ENCODE measurements around the gene IRGC. TPM values are rescaled to one million over a fixed set of nuclear protein-coding genes. Genes with fewer than 3 reads are reported as not detected.

Gene IRGC
- total RNA-seq, 4 donors from 2014 or later: not detected

DNA sequence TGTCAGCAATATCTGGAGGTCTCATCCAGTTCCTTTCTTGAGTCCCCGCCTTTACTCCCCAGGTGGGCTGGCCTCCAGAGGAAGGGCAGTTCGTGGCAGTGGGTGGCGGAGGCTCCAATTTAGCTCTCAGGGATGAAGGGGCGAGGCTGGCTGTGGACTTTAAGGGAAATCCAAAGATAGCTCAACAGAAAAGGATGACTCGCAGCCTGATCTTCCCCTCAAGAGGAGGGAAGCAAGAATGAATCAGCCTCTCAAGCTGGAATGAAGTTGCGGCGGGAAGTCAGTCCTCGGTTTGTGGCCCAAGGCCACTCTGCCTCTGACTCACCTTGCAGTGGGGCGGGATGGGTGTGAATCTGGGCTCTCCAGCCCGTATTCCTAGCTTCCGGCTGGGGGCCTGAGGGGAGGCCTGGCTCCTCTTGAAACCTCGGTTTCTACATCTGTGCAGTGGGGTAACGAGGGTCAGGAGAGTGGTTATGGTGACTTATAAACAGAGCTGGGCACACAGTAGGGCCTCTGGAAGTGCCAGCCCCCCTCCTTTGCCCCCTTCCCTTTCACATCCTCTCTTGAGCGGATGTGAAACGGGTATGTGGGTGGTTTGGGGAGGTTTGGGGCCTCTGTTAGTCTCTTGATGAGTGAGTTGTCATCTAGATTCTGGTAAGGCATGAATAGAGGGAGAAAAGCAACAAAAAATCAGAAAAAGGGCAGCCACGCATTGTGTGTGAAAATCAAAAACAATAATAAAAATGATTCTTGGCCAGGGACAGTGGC lies 49.4 kb downstream of the IRGC start:
- peaks cover 8 to 69% (median 50%) of the 10 kb centered on the region in 4 donors for H3K4me1 ChIP-seq

DNA sequence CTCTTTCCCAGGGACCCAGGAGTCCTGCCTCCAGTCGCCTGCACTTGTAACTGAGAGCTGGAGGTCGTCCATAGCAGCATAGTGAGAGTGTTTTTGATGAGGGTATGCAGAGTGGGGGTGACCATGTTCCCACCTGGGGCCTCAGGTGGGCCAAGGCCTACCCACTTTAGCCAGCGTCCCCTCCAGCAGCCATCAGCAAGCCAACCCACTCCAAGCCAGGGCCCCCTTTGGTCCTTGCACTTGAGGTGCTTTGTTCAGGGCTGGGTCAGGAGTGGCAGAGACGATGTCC lies 50.8 kb downstream of the IRGC start:
- Histone ChIP-seq H3K27me3 (no peaks in the 10 kb centered on the region), H3K4me1 (peaks cover 8 to 69% (median 50%) of the 10 kb centered on the region in 4 donors), H3K27ac (peak overlapping the region; percentile 41 to 71 (median 61)), H3K36me3 (no peaks in the 10 kb centered on the region), H3K4me3 (no peak overlapping the region), H3K9me3 (no peaks in the 10 kb centered on the region)
- intact Hi-C loops (cut with DNase I; ENCODE audit: low total_unique reads) (no loop called here), in situ Hi-C loops (cut with MboI; ENCODE audit: low pct_ligation_motif_present in 1 of 4, low pct_unique_long_range_greater_than_20kb in 1 of 4, low sequenced_read_pairs in 3 of 4) (no loop called here)
- WGBS, 2 donors (ENCODE audit: low coverage in 1 of 2): 51 to 80% methylated on average over 1 to 4 of the region's 4 CpGs
- no peak for TF ChIP-seq EP300 (IDR thresholded peaks at IDR 0.05; ENCODE audit: low read depth)
- TF ChIP-seq, protein P1, sequence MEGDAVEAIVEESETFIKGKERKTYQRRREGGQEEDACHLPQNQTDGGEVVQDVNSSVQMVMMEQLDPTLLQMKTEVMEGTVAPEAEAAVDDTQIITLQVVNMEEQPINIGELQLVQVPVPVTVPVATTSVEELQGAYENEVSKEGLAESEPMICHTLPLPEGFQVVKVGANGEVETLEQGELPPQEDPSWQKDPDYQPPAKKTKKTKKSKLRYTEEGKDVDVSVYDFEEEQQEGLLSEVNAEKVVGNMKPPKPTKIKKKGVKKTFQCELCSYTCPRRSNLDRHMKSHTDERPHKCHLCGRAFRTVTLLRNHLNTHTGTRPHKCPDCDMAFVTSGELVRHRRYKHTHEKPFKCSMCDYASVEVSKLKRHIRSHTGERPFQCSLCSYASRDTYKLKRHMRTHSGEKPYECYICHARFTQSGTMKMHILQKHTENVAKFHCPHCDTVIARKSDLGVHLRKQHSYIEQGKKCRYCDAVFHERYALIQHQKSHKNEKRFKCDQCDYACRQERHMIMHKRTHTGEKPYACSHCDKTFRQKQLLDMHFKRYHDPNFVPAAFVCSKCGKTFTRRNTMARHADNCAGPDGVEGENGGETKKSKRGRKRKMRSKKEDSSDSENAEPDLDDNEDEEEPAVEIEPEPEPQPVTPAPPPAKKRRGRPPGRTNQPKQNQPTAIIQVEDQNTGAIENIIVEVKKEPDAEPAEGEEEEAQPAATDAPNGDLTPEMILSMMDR (IDR thresholded peaks at IDR 0.05): peak in 1 of 5 experiments; percentile 12
- no peak for TF ChIP-seq POLR2AphosphoS5 (IDR thresholded peaks at IDR 0.05)
- no peak for TF ChIP-seq POLR2A (IDR thresholded peaks at IDR 0.05)
- DNase-seq: no peak

More for the DNA sequence above, 49.4 kb downstream of the IRGC start:
- WGBS, 2 donors (ENCODE audit: low coverage in 1 of 2): 42 to 61% methylated on average over 2 to 16 of the region's 16 CpGs
- peak; percentile 75 for DNase-seq
- Histone ChIP-seq H3K4me3 (no peak overlapping the region), H3K9me3 (no peaks in the 10 kb centered on the region), H3K36me3 (no peaks in the 10 kb centered on the region), H3K27ac (peak overlapping the region; percentile 41 to 71 (median 61)), H3K27me3 (no peaks in the 10 kb centered on the region)
- intact Hi-C loops (cut with DNase I; ENCODE audit: low total_unique reads): no loop called here
- TF ChIP-seq POLR2AphosphoS5 (IDR thresholded peaks at IDR 0.05): peak in 2 of 3 donors; percentile 24 to 25
- TF ChIP-seq, protein P1 (IDR thresholded peaks at IDR 0.05): no peak
- in situ Hi-C loops (cut with MboI; ENCODE audit: low pct_ligation_motif_present in 1 of 4, low pct_unique_long_range_greater_than_20kb in 1 of 4, low sequenced_read_pairs in 3 of 4): no loop called here

GRCh38 chr19:43767316-43767715 lies 51.4 kb downstream of the IRGC start:
- Histone ChIP-seq H3K27me3 (no peaks in the 10 kb centered on the region), H3K27ac (peak overlapping the region in 3 of 4 donors; percentile 62 to 73 (median 71)), H3K4me1 (peaks cover 8 to 66% (median 49%) of the 10 kb centered on the region in 4 donors), H3K9me3 (no peaks in the 10 kb centered on the region), H3K4me3 (no peak overlapping the region), H3K36me3 (no peaks in the 10 kb centered on the region)
- TF ChIP-seq POLR2A (IDR thresholded peaks at IDR 0.05) (no peak), EP300 (IDR thresholded peaks at IDR 0.05; ENCODE audit: low read depth) (no peak), POLR2AphosphoS5 (IDR thresholded peaks at IDR 0.05) (no peak)
- TF ChIP-seq, protein P1 (IDR thresholded peaks at IDR 0.05): no peak
- DNase-seq: no peak
- intact Hi-C loops (cut with DNase I; ENCODE audit: low total_unique reads): no loop called here
- in situ Hi-C loops (cut with MboI; ENCODE audit: low pct_ligation_motif_present in 1 of 4, low pct_unique_long_range_greater_than_20kb in 1 of 4, low sequenced_read_pairs in 3 of 4): no loop called here
- 85% methylated on average over 7 of the region's 7 CpGs; no CpG with 5 or more reads in 1 of the 2 donors for WGBS, 2 donors (ENCODE audit: low coverage in 1 of 2)

DNA sequence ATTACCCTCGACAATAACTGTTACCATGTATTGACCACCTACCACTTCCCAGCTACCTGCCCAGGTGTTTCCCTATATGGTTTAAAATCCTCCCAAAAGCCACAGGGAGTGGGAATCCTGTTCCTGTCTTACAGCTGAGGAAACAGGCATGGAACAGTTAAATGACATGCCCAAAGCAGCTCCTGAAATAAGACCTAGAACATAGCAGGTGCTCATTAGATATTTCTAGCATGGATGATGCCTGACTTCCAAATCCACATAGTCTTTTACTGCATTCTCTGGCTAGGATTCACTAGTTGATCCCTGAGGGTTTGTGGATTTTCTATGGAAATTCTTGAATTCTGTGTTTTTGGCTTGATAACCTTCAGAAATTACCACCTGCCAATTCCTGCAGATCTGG lies 51.9 kb downstream of the IRGC start:
- Histone ChIP-seq H3K36me3 (no peaks in the 10 kb centered on the region), H3K27me3 (no peaks in the 10 kb centered on the region), H3K4me1 (peaks cover 8 to 61% (median 47%) of the 10 kb centered on the region in 4 donors), H3K9me3 (no peaks in the 10 kb centered on the region), H3K4me3 (no peak overlapping the region), H3K27ac (peak overlapping the region; percentile 43 to 73 (median 56))
- DNase-seq: no peak
- 20 to 45% methylated on average over 1 of the region's 1 CpG for WGBS, 2 donors (ENCODE audit: low coverage in 1 of 2)
- TF ChIP-seq EP300 (IDR thresholded peaks at IDR 0.05; ENCODE audit: low read depth): no peak
- TF ChIP-seq POLR2AphosphoS5 (IDR thresholded peaks at IDR 0.05): no peak
- TF ChIP-seq, protein P1 (IDR thresholded peaks at IDR 0.05): no peak
- no peak for TF ChIP-seq POLR2A (IDR thresholded peaks at IDR 0.05)
- in situ Hi-C loops (cut with MboI; ENCODE audit: low pct_ligation_motif_present in 1 of 4, low pct_unique_long_range_greater_than_20kb in 1 of 4, low sequenced_read_pairs in 3 of 4) (no loop called here), intact Hi-C loops (cut with DNase I; ENCODE audit: low total_unique reads) (no loop called here)

All from transverse colon (tissue), 4 donors.